ENCODE measurements around the gene RPTOR.

RPTOR gene

DNA sequence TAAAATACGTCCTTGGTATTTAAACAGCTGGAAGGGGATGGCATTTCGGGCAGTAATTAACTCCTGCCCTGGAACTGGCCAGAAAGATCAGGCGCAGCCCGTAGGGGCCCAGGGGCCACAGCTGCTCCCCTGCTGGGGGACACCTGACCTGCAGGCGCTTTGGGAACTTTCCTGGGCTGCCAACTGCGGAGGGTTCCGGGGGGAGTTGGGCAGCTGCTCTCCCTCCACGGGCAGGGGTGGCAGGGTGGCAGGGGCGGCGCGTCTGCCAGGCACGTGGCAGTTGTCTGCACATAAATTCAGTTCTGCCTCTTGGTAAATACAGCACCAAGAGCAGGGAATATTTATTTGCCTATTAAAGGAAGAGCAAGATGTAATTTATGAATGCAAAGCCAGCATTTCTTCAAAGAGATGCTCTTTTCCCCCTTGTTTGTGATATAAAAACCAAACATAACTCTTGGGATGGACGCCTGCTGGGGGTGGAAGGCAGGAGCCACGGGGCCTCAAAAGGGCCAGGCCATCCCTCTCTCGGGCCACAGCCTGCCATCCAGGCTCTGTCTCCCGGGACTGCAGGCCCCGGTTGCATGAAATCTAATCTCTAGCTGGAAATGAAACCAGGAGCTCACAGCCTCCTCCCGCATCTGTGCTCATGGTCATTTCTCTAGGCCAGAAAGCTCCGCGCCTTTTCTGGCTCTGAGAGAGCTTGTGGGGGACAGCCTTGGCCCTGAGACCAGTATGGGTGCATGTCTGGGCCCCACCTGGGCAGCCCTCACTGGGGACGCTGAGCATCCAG lies 417.1 kb downstream of the RPTOR start:
- DNase-seq (ENCODE audit: low spot score) = no peak

GRCh38 chr17:80962356-80963329 lies 418.0 kb downstream of the RPTOR start:
- no peak for DNase-seq (ENCODE audit: low spot score)

DNA sequence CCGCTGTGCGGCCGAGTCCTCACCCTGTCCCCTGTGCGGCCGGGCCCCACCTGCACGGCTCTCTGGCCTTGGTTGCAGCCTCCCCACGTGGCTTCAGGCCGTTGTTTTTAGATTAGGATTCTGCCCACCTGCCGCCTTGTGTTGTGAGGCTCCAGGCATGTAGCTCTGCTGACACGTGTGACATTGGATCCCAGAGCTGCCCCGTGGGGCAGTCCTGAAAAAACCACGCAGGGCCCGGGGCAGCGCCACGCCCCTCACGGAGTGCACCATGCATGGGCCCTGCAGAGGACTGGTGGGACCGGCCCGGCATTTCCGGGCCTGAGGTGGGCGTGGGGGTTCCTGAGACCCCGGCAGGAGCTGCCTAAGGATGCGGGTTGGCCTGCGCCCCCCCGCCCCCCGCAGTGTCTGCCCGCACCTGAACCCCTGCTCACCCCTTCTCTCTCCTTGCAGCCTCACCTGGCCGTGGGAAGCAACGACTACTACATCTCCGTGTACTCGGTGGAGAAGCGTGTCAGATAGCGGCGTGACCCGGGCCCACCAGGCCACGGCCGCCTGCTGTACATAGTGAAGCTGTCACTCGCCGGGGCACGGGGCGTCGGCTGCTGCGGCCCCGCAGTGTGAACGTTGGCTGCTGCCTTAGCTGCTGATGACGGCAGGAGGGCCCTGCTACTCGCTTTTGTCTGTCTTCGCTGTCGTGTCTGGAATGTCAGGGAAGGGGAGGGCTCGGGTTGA lies 419.3 kb downstream of the RPTOR start:
- DNase-seq (ENCODE audit: low spot score) = no peak

DNA sequence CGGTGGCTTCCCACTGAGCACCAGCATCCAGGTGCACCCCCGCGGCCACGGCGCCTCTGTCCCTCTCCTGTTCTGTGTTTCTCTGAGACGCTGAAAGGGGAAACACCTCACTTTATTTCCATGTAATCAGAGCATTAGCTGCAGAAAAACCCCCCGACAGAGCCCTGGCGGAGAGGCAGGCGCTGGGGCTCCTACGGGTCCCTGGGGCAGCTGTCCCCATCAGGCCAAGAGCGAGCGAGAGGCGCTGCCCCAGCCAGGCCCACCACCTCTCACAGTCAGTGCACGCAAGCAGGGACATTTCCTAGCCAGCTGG lies 419.9 kb downstream of the RPTOR start:
- DNase-seq (ENCODE audit: low spot score) = no peak

DNA sequence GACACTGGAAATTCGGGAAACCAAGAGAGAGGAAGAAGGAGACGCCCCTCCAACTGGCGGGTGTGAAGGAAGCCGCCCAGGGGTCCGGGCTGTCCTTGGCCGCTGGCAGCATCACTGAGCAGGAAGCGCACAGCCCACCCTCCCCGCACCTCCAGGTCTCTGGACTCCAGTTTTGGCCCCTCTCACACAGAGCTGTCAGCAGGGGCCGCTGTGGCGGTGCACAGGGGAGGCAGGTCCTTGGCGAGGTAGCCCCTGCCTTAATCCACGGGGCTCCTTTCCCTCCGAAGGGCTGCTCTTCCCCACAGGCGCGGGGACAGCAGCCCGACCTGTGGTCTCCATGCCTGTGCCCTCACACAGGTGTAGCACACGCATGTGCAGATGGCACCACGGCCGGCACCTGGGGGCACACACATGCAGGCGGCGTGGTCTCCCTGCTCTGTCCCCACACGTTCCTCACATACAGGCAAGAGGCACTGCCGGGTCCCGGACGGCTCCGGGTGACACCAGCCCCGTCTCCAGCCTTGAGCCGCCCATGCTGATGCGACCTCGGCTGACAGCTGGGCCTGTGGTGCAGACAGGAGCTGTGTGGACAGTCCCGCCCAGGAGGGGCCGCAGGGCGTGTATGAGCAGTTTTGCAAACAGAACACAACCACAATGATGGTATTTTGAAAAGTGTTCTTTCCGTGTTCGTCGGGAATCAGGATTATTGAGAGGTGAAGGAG lies 420.4 kb downstream of the RPTOR start:
- DNase-seq (ENCODE audit: low spot score) = no peak

DNA sequence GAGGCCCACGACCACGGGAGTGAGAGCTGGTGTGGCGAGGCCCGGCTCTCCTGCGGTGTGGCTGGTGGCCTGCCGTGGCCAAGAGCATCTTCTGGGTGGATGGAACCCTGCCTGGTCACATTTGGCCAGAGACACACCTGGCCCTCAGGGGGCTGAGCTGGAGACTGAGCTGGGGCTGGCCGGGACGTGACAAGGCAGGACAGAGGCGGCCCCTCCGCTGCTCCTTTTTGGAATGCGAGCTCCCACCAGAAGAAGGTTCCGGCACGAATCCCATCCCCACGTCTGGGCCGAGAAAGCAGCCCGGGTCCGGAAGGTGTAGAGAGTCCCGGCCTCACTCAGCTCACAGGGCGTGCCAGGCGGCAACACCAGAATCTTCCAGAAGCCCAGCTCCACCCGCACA lies 421.0 kb downstream of the RPTOR start:
- DNase-seq (ENCODE audit: low spot score) = no peak

- no peak for DNase-seq (ENCODE audit: low spot score)
Observed at GRCh38 chr17:80967404-80967872, 422.8 kb downstream of the RPTOR start.

GRCh38 chr17:80968602-80969029 lies 424.0 kb downstream of the RPTOR start:
- DNase-seq (ENCODE audit: low spot score) = no peak

DNA sequence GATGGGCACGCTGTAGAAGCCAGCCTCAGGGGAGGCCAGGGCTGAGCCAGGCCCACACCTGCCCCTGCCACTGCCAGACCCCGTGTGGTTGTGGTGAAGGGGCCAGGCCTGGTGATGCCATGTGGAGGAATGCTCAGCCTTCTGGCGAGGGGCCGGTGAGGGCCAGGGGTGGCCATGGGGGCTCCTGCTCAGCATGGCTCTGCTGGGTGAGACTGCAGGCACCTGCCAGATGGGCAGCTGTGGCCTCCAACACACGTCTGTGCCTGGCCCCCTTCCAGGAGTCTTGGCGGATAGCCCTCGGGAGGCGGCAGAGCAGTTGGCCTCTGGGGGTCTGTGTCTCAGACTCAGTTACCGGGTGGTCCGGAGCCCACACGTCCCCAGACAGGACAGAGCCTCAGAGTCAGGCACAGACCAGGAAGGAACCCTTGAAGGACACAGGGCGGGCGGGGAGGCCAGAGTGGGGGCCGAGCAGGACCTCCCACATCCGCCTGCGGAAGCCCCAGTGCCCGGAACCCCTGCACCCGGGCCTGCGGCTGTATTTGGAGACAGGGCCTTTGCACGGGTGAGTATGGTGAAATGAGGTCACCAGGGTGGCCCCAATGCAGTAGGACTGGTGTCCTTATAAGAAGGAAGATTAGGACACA lies 424.5 kb downstream of the RPTOR start:
- DNase-seq (ENCODE audit: low spot score) = no peak

DNA sequence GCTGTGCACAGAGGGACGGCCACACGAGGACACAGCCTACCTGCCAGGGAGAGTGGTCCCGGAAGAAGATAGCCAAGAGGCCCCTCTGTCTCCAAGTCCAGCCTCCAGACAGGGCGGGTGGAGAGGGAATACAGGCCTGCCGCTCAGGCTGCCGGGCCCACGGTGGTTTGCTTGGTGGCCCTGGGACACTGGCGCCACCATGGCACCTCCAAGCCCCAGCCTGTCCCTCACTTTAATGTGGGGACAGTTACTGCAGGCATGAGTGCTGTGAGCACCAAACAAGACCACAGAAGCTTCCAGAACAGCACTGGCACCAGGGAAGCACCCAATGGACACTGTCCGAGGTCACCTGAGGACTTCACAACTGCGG lies 425.0 kb downstream of the RPTOR start:
- DNase-seq (ENCODE audit: low spot score) = no peak

- no peak for DNase-seq (ENCODE audit: low spot score)
Observed at GRCh38 chr17:80970044-80970761, 425.6 kb downstream of the RPTOR start.

GRCh38 chr17:80970762-80971703 lies 426.4 kb downstream of the RPTOR start:
- DNase-seq (ENCODE audit: low spot score) = no peak

- no peak for DNase-seq (ENCODE audit: low spot score)
Observed at GRCh38 chr17:80971704-80972304, 427.2 kb downstream of the RPTOR start.

GRCh38 chr17:80976701-80977100 lies 432.1 kb downstream of the RPTOR start:
- DNase-seq (ENCODE audit: low spot score) = no peak

GRCh38 chr17:80977172-80977571 lies 432.5 kb downstream of the RPTOR start:
- DNase-seq (ENCODE audit: low spot score) = no peak

DNA sequence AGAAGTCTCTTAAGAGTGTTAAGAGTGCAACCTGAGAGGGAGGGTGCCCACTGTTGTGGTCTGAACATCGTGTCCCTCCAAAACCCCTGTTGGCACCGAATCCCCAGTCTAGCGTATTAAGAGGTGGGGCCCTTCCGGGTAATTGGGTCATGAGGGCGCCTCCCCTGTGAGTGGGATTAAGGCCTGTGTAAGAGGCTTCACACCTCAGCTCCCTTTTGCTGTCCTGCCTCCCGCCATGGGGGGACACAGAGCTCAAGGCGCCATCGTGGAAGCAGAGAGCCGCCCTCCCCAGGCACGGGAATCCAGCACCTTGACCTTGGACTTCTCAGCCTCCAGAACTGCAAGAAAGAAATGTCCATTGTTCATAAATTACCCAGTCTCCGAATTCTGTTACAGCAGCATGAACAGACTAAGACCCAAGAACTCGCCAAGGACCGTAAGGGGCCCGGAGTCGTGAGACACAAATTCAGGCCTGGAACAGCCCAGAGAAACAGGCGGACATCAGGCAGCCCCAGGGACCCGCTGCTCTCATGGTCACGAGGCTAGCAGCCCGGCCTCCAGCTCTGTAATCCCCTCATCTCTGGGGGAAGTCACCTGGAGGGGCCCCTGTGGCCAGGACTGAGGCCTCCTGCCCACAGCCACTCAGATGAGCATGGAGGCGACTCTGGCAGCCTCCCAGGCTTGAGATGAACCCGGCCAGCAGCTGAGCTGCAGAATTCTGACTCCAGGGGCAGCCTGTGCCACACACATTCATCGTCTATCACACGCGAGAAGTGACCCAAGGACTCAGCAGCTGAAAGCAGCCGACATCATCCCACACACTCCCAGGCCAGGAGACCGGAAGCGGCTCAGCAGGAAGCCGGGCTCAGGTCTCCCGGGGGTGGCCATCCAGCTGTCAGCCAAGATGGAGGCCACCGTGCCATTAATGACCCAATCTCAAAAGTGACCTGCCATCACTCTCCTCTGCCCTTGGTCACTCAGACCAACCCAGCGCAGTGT lies 434.2 kb downstream of the RPTOR start:
- DNase-seq (ENCODE audit: low spot score) = no peak

DNA sequence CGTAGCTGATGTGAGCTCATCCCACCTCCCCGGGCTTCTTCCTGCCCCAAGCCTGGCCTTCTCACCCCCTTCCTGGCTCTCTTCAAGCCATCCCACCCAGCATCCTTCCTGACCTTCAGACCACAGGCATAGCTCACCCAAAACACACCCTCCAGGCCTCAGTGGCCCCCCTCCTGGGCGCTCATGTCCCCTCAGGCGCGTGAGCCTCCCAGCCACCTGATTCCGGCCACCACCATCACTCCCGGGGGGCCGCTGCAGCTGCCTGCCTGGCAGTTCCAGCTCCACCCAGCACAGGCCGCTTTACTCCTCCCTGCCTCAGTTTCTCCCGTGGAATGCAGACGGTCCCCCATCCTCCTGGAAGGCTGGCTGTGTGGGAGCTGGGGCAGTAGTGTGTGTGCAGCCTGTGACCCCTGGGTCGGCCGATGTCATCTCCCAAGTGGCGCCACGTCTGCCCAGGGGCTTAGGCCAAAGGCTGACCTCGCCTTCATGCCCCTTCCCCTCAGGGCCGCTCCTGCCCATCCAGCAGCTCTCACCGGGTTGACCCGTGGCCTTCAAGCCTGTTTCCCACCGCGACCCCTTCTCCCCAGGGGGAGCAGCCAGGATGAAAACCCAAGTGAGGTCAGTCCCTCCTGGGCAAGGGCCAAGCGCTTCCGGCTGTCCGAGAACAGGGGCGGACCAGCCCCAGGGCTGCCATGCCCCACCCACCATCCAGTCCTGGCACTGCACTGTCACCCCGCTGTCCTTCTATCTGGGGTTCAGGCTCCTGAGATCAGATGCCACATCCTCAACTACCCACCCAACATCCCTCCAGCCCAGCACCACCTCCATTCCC lies 435.1 kb downstream of the RPTOR start:
- no peak for DNase-seq (ENCODE audit: low spot score)
